ENCODE results near the gene SVEP1.

GRCh38 chr9:110334183-110334582 lies 245.4 kb downstream of the SVEP1 start:
- no peak for TF ChIP-seq L3MBTL2 (conservative IDR thresholded peaks at IDR 0.05)
- no peak for TF ChIP-seq BHLHE40 (IDR thresholded peaks at IDR 0.05; ENCODE audit: borderline replicate concordance)
- TF ChIP-seq CTBP1 (IDR thresholded peaks at IDR 0.05; ENCODE audit: borderline replicate concordance), result no peak
- no peak for TF ChIP-seq SP1 (IDR thresholded peaks at IDR 0.05)
- TF ChIP-seq SUZ12 (IDR thresholded peaks at IDR 0.05), result no peak

Measured in HEK293T (cell line).